Keratinocyte (primary cell): ENCODE results near the gene TOMM20. TPM values are rescaled to one million over a fixed set of nuclear protein-coding genes. Genes with fewer than 3 reads are reported as not detected.

Experiments used
- DNase-seq: peaks from one replicate; pipeline ENCODE4 v3.0.0-alpha.2; 2011; ENCODE audit warnings: low read depth, missing footprints, low spot score
- FAIRE-seq: peaks from 2 replicates; lab custom pipeline; 2011; peaks lifted over from hg19 to GRCh38; lab: Jason Lieb, UNC
- H2AFZ ChIP-seq: 2 replicates; pipeline ENCODE4 v1.6.0; 2012; ENCODE audit warnings: low read length, control low read depth, inconsistent platforms; ENCODE audit not compliant: control insufficient read depth
- H3K27ac ChIP-seq: 2 replicates; pipeline ENCODE4 v1.5.1; 2011; ENCODE audit warnings: low read length; ENCODE audit not compliant: control insufficient read depth, insufficient read depth
- H3K27me3 ChIP-seq: 3 replicates; pipeline ENCODE4 v1.6.0; 2011; ENCODE audit warnings: low read length; ENCODE audit not compliant: control insufficient read depth, insufficient read depth; ENCODE audit errors: extremely low read depth
- H3K36me3 ChIP-seq, 2 experiments: 2 replicates in 1 of 2; 3 replicates in 1 of 2; pipeline ENCODE4 v1.5.1; 2011; ENCODE audit warnings: low read length in 2 of 2, mild to moderate bottlenecking in 1 of 2; ENCODE audit not compliant: control insufficient read depth in 2 of 2, insufficient read depth in 2 of 2; ENCODE audit errors: extremely low read depth in 1 of 2
- H3K4me1 ChIP-seq: 3 replicates; pipeline ENCODE4 v1.5.1; 2011; ENCODE audit warnings: low read length; ENCODE audit not compliant: control insufficient read depth, insufficient read depth; ENCODE audit errors: extremely low read depth
- H3K4me2 ChIP-seq: 3 replicates; pipeline ENCODE4 v1.6.0; 2011; ENCODE audit warnings: low read depth, low read length; ENCODE audit not compliant: control insufficient read depth, insufficient read depth; ENCODE audit errors: extremely low read depth
- H3K4me3 ChIP-seq, 3 experiments: fragments of 200-600 bp in 1 of 3; sonication (generic) in 1 of 3; 2 replicates in 2 of 3; 3 replicates in 1 of 3; pipeline ENCODE4 v1.5.1; 2011 to 2016; ENCODE audit warnings: low read length in 3 of 3, mild to moderate bottlenecking in 3 of 3, control low read depth in 2 of 3, inconsistent platforms in 1 of 3, low read depth in 1 of 3, mixed read lengths in 1 of 3, mixed run types in 1 of 3, moderate library complexity in 1 of 3; ENCODE audit not compliant: control insufficient read depth in 2 of 3, insufficient read depth in 2 of 3; ENCODE audit errors: extremely low read depth in 1 of 3
- H3K79me2 ChIP-seq: 2 replicates; pipeline ENCODE4 v1.6.0; 2012; ENCODE audit warnings: low read length; ENCODE audit not compliant: control insufficient read depth, insufficient read depth
- H3K9ac ChIP-seq: 3 replicates; pipeline ENCODE4 v1.6.0; 2011; ENCODE audit warnings: low read length; ENCODE audit not compliant: control insufficient read depth, insufficient read depth; ENCODE audit errors: extremely low read depth
- H3K9me1 ChIP-seq: 3 replicates; pipeline ENCODE4 v1.6.0; 2011; ENCODE audit warnings: low read length; ENCODE audit not compliant: control insufficient read depth, insufficient read depth; ENCODE audit errors: extremely low read depth
- H3K9me3 ChIP-seq: 2 replicates; pipeline ENCODE4 v1.5.1; 2012; ENCODE audit warnings: low read depth, low read length; ENCODE audit not compliant: control insufficient read depth
- H4K20me1 ChIP-seq: 3 replicates; pipeline ENCODE4 v1.6.0; 2011; ENCODE audit warnings: low read length; ENCODE audit not compliant: control insufficient read depth, insufficient read depth; ENCODE audit errors: extremely low read depth
- EZH2 ChIP-seq: IDR thresholded peaks from one replicate; pipeline ENCODE4 v1.6.1; 2012; ENCODE audit warnings: inconsistent platforms, mild to moderate bottlenecking, low read length, moderate library complexity
- dilution Hi-C: fragments of 300-500 bp; cut with MboI; formaldehyde crosslinking; loops from one replicate; pipeline ENCODE4 v1.7.0; 2020; ENCODE audit warnings: low sequenced_read_pairs; ENCODE audit not compliant: extremely low pct_ligation_motif_present
- polyA plus RNA-seq, 5 experiments: library from polyadenylated mRNA; depleted of rRNA in 3 of 5; stranded (reverse) in 3 of 5; stranded (forward) in 1 of 5; unstranded in 1 of 5; fragments of >200 nt; gene quantifications; 1 replicate in 1 of 5; 2 replicates in 3 of 5; 3 replicates in 1 of 5; pipeline versions ENCODE4 v1.2.1 to v1.2.3, GENCODE V29; 2011 to 2012; ENCODE audit warnings: missing spikeins in 2 of 5, low read depth in 1 of 5, low replicate concordance in 1 of 5
- TF ChIP-seq, protein P1 (sequence below), 3 experiments: IDR thresholded peaks in 1 of 3; conservative IDR thresholded peaks in 1 of 3; optimal IDR thresholded peaks in 1 of 3; 2 replicates in 2 of 3; 3 replicates in 1 of 3; pipeline versions ENCODE3 to v1.5.1; 2011; ENCODE audit warnings: low read length in 3 of 3, mild to moderate bottlenecking in 3 of 3, moderate library complexity in 2 of 3, control low read depth in 1 of 3, inconsistent platforms in 1 of 3; ENCODE audit not compliant: insufficient read depth in 2 of 3; ENCODE audit errors: extremely low read depth in 1 of 3

Gene TOMM20
- polyA plus RNA-seq, 1 donor (not counting 4 experiments of a cell fraction or from before 2014, with no cell fraction given) = 140 TPM

- Histone ChIP-seq H3K4me2 (no peak overlapping the region), H3K4me3 (no peak overlapping the region), H3K9me1 (no peaks in the 10 kb centered on the region), H3K79me2 (no peaks in the 10 kb centered on the region), H3K4me1 (no peaks in the 10 kb centered on the region), H3K36me3 (peaks cover 2 to 3% of the 10 kb centered on the region in 2 experiments), H4K20me1 (no peaks in the 10 kb centered on the region), H2AFZ (no peak overlapping the region), H3K27ac (no peak overlapping the region), H3K27me3 (no peaks in the 10 kb centered on the region), H3K9ac (no peak overlapping the region), H3K9me3 (no peaks in the 10 kb centered on the region)
- TF ChIP-seq, protein P1, sequence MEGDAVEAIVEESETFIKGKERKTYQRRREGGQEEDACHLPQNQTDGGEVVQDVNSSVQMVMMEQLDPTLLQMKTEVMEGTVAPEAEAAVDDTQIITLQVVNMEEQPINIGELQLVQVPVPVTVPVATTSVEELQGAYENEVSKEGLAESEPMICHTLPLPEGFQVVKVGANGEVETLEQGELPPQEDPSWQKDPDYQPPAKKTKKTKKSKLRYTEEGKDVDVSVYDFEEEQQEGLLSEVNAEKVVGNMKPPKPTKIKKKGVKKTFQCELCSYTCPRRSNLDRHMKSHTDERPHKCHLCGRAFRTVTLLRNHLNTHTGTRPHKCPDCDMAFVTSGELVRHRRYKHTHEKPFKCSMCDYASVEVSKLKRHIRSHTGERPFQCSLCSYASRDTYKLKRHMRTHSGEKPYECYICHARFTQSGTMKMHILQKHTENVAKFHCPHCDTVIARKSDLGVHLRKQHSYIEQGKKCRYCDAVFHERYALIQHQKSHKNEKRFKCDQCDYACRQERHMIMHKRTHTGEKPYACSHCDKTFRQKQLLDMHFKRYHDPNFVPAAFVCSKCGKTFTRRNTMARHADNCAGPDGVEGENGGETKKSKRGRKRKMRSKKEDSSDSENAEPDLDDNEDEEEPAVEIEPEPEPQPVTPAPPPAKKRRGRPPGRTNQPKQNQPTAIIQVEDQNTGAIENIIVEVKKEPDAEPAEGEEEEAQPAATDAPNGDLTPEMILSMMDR (optimal IDR thresholded peaks at IDR 0.05 in 1 of 3, IDR thresholded peaks at IDR 0.05 in 1 of 3, conservative IDR thresholded peaks at IDR 0.05 in 1 of 3; ENCODE audit: extremely low read depth in 1 of 3, insufficient read depth in 2 of 3, low read length in 3 of 3) = no peak
- TF ChIP-seq EZH2 = no peak
- no peak for FAIRE-seq
- no peak for DNase-seq
- dilution Hi-C loops = no loop called here
Measured at GRCh38 chr1:235169986-235170385, 41.3 kb upstream of the TOMM20 start.

DNA sequence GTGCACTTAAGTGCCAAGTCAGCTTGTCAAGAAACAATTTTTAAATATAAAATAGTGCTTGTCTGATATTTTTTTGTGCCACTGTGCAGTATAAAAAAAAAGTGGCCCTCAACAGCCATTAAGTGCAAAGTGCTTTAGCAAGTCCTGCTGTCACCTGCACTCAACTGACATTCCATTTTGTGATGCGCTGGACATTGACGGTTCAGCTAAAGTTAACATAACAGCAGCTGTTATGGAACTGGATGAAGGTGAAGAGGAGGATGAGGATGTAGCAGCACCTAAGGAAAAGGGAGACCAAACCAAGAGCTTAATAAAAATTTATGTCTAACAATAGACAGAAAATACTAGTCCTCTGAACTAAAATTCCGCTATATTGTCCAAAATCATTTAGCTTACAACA lies 39.7 kb upstream of the TOMM20 start:
- TF ChIP-seq, protein P1 (optimal IDR thresholded peaks at IDR 0.05 in 1 of 3, IDR thresholded peaks at IDR 0.05 in 1 of 3, conservative IDR thresholded peaks at IDR 0.05 in 1 of 3; ENCODE audit: extremely low read depth in 1 of 3, insufficient read depth in 2 of 3, low read length in 3 of 3) = no peak
- TF ChIP-seq EZH2 = no peak
- Histone ChIP-seq H3K9me3 (no peaks in the 10 kb centered on the region), H3K79me2 (no peaks in the 10 kb centered on the region), H3K4me1 (no peaks in the 10 kb centered on the region), H3K4me2 (no peak overlapping the region), H2AFZ (no peak overlapping the region), H4K20me1 (no peaks in the 10 kb centered on the region), H3K4me3 (no peak overlapping the region), H3K9ac (no peak overlapping the region), H3K27me3 (no peaks in the 10 kb centered on the region), H3K27ac (no peak overlapping the region), H3K36me3 (peaks cover 2 to 3% of the 10 kb centered on the region in 2 experiments), H3K9me1 (no peaks in the 10 kb centered on the region)
- DNase-seq (no peak), FAIRE-seq (no peak)
- dilution Hi-C loops = no loop called here
